PFSK-1 (cell line): ENCODE results near the gene AUTS2.

Source experiments
- FOXP2 ChIP-seq: optimal IDR thresholded peaks from 2 replicates; pipeline ENCODE3; 2011; ENCODE audit warnings: borderline replicate concordance, control low read depth, inconsistent platforms; ENCODE audit not compliant: insufficient read depth; ENCODE audit errors: extremely low read length, extremely low read depth
- POLR2AphosphoS5 ChIP-seq: IDR thresholded peaks from 2 replicates; pipeline ENCODE4 v1.6.1; 2012; ENCODE audit warnings: low read depth, mild to moderate bottlenecking, control low read depth, low read length, moderate library complexity
- SIN3A ChIP-seq: IDR thresholded peaks from 2 replicates; pipeline ENCODE4 v1.6.1; 2012; ENCODE audit warnings: mild to moderate bottlenecking, low read length, moderate library complexity, borderline replicate concordance; ENCODE audit not compliant: insufficient read depth
- TAF1 ChIP-seq: IDR thresholded peaks from 2 replicates; pipeline ENCODE4 v1.6.1; 2012; ENCODE audit warnings: low read length, control low read depth, borderline replicate concordance; ENCODE audit not compliant: insufficient read depth
- TF ChIP-seq, protein P1 (sequence below), 2 experiments: IDR thresholded peaks; 2 replicates each; pipeline versions ENCODE4 v1.6.1 to v1.8.0; 2011 to 2012; ENCODE audit warnings: low read depth in 2 of 2, low read length in 2 of 2, control low read depth in 1 of 2, inconsistent platforms in 1 of 2, mild to moderate bottlenecking in 1 of 2, moderate library complexity in 1 of 2; ENCODE audit not compliant: insufficient read depth in 1 of 2

DNA sequence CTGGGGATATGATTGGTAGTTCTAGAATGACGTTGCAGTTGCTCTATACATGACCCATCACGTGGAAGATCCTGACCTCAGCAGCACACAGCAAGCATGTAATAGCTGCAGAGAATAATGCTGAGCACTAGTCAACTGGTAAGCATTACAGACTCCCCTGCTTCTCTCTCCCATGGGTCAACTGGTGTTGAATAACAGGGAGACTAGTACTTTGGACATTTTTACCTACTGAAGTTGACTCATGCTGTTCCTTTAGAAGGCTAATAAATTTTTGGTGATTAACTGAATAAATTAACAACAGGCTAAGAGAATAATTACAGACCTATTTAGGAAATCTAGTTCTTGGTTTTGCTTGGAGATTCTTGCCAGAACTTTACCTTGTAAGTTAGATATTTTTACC, 234.1 kb downstream of the AUTS2 start:
- TF ChIP-seq TAF1, result no peak
- TF ChIP-seq, protein P1, sequence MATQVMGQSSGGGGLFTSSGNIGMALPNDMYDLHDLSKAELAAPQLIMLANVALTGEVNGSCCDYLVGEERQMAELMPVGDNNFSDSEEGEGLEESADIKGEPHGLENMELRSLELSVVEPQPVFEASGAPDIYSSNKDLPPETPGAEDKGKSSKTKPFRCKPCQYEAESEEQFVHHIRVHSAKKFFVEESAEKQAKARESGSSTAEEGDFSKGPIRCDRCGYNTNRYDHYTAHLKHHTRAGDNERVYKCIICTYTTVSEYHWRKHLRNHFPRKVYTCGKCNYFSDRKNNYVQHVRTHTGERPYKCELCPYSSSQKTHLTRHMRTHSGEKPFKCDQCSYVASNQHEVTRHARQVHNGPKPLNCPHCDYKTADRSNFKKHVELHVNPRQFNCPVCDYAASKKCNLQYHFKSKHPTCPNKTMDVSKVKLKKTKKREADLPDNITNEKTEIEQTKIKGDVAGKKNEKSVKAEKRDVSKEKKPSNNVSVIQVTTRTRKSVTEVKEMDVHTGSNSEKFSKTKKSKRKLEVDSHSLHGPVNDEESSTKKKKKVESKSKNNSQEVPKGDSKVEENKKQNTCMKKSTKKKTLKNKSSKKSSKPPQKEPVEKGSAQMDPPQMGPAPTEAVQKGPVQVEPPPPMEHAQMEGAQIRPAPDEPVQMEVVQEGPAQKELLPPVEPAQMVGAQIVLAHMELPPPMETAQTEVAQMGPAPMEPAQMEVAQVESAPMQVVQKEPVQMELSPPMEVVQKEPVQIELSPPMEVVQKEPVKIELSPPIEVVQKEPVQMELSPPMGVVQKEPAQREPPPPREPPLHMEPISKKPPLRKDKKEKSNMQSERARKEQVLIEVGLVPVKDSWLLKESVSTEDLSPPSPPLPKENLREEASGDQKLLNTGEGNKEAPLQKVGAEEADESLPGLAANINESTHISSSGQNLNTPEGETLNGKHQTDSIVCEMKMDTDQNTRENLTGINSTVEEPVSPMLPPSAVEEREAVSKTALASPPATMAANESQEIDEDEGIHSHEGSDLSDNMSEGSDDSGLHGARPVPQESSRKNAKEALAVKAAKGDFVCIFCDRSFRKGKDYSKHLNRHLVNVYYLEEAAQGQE (IDR thresholded peaks at IDR 0.05; ENCODE audit: insufficient read depth in 1 of 2, low read depth in 2 of 2, low read length in 2 of 2), result no peak
- TF ChIP-seq POLR2AphosphoS5, result no peak
- no peak for TF ChIP-seq SIN3A
- no peak for TF ChIP-seq FOXP2
